GM19468 (cell line): ENCODE data around the gene CD200R1L.
A peak's percentile ranks its signal among the peaks of the same experiment; 100 is the strongest.

Experiments used
- ATAC-seq: cut with Tn5 transposase; IDR thresholded peaks from one replicate; pipeline ENCODE4 v1.9.1; 2021; ENCODE audit warnings: mild to moderate bottlenecking, moderate library complexity, moderate number of reproducible peaks; ENCODE audit not compliant: unreplicated experiment; ENCODE audit errors: extremely low read depth

CD200R1L gene

DNA sequence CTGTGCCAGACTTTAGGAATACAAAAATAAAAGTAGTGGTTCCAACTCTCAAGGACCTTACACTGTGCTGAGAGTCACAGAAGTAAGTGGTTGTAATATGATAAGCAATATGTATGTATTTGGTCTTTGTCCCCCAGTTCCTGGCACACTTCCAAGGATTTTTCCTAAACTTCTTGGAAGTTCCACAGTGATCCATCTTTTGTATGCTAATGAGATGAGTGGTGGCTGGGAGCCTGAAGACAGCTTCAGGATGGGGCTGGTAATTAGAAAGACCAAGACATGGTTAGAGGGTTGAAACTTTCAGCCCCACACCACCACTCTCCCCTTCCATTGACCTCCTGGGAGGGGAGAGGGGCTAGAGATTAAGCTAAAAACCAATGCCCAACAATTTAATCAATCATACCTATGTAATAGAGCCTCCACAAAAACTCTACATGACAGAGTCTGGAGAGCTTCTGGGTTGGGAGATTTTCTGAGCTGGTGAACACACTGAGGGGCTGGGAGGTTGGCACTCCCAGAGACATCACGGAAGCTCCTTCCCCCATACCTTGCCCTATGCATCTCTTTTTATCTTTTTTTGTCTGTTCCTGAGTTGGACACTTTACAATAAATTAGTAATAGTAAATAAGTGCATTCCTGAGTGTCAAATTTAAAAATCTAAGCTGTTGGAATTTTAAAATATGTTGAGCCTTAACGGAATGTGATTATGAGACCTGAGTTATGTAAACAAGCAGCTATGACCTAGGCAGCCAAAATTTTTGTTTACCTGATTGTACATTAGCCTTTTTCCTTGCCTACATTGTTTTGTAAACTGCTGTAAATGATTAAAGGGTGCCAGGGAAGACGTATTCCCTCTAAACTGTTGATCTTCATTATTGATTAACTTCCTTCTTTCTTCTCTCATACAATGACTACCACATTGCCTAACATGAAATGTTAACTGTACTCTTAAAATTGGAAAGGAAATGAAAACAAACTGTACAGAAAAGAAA lies 24.3 kb downstream of the CD200R1L start:
- no peak for ATAC-seq

- no peak for ATAC-seq
Measured at GRCh38 chr3:112818289-112818688, 28.4 kb downstream of the CD200R1L start.

DNA sequence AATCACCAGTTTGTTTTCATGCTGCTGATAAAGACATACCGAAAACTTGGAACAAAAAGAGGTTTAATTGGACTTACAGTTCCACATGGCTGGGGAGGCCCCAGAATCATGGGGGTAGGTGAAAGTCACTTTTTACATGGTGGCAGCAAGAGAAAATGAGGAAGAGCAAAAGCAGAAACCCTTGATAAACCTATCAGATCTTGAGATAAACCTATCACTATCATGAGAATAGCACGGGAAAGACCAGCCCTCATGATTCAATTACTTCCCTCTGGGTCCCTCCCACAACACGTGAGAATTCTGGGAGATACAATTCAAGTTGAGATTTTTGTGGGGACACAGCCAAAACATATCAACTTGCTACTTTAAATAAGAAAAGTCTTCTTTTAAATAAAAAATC lies 28.9 kb downstream of the CD200R1L start:
- ATAC-seq: no peak

DNA sequence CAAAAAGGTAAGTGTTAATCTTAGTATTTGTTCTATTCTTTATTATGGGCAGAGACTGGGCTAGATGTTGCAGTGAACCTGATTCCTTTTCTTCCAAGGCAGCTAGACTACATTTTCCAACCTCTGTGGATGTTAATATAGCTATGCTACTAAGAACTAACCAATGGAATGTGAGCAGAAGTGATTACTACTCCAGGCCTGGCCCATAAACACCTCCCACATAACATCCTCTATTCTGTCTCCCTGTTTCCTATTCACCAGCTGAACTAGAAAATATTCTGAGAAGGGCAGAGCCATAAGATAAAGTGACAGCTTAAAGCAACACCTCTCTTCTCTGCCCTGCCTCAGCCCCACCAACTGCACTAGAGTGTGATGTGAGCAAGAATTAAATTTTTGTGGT lies 29.4 kb downstream of the CD200R1L start:
- ATAC-seq: no peak

DNA sequence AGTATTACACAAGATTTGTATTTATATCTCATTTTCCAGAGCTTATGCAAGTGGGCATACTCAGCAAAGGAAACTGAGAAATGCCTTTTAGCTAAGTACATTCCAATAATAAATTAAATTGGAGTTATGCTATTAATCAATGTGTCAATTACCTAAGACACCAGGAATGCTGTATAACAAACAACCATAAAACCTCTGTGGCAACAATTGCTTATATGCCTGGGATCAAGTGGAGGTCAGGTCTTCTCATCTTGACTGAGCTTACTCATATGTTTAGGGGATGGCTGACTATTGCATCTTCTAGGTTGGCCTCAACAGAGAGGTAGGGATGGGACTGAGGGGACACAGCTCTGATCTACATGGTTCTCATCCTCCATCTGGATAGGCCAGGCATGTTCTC lies 30.7 kb downstream of the CD200R1L start:
- no peak for ATAC-seq

- no peak for ATAC-seq
Measured at GRCh38 chr3:112814266-112814665, 32.4 kb downstream of the CD200R1L start.

GRCh38 chr3:112813723-112814171 lies 32.9 kb downstream of the CD200R1L start:
- peak; percentile 35 for ATAC-seq

DNA sequence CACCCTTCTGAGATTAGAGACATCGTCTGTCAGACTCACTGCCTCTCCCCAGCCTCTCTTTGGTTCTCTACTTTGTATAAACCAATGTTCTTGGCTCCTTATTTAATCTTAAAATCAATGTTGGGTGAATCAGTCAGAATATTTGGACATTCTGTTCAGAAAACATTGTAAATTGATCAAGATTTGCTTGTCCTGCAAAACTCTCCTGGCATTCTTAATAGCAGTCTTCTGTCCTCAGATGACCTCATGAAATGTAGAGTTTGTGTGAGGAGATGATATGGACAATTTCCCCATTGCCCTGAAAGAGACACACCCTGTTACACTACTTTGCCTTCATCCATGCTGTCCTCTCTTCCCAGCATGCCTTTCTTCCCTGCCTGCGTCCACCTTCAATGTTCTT lies 33.6 kb downstream of the CD200R1L start:
- no peak for ATAC-seq

DNA sequence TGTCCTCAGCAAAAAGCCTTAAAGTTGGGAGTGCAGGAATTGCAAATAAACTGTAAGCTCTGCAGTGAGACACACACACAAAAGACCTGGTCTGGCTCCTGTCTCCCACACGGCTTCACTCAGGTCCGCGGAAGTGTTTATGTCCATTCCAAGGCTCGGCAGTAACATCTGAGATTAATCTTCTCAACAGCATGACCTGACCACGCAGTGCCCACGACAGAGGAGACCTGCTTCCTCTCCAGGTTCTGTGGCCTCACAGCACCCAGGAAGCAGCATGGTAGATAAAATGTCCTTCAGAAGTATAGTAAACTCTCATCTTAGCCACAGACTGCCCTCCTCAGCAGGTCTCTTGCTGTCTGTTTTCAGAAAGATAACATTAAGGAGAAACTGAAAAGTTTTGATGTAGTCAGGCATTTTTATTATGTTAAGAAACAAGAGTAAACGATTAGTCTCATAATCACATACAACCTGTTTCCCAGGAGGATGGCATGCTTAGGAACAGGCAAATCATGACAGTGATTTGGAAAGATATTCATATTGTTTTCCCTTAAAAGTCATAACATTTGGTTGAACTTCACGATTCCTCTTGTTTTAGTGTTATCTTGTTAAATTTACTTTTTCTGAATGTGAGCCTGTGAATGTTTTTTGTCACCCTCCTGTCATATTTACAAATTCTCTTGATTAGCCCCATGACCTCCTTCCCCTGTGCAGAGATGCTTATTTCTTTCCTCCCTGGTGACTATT lies 34.6 kb downstream of the CD200R1L start:
- ATAC-seq: no peak

- ATAC-seq: no peak
Measured at GRCh38 chr3:112811131-112811884, 35.4 kb downstream of the CD200R1L start.

DNA sequence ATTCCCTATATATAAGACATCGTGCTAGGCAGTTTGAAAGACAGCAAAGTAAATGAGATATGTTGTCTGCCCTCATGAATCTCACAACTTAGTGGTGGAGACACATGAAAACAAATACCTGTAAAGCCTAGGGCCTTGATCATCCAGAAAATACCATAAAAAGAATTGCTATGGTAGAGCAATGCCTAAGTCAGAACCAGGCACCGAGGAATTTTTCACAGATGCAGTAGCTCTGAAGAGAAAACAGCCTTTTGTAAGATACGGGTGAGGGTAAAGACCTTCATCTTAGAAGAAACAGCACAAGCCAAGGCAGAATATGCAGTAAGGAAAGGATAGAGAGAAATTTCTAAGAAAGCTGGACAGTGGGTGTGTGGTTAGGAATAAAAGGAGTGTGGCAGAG lies 36.1 kb downstream of the CD200R1L start:
- no peak for ATAC-seq

- no peak for ATAC-seq
Measured at GRCh38 chr3:112808136-112808535, 38.5 kb downstream of the CD200R1L start.

- no peak for ATAC-seq
Measured at GRCh38 chr3:112807685-112808084, 39.0 kb downstream of the CD200R1L start.

DNA sequence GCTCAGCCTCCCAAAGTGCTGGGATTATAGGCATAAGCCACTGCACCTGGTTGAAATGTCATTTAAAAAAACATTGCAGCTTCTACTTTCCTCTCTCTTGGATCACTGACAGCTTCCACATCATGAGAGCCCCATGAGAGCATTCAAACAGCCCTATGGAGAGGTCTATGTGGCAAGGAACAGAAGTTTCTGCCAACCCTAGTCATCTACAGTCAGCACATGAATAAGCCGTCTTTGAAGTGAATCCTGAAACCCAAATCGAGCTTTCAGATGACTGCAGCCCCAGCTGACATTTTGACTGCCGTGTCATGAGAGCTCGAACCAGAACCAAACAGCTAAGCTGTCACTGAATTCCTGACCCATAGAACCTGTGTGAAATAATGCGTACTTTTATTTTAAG lies 39.8 kb downstream of the CD200R1L start:
- ATAC-seq: no peak

DNA sequence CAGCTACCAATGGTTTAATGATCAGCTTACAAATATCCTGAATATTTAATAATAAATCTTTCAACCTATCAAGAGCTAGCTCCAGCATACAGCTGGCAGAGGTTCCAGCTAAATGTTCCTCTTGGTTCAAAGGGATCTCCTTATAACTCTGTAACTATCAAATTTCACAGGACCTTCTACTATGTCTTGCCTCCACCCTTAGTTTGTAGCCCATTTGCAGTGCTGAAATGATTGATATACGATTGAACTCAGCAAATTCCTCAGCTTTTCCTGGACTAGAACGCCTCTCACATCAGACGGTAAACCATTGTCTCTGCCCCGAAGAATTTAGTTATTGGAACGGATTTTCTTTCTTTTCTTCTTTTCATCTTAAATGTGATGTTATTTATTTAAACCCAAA lies 41.5 kb downstream of the CD200R1L start:
- no peak for ATAC-seq

DNA sequence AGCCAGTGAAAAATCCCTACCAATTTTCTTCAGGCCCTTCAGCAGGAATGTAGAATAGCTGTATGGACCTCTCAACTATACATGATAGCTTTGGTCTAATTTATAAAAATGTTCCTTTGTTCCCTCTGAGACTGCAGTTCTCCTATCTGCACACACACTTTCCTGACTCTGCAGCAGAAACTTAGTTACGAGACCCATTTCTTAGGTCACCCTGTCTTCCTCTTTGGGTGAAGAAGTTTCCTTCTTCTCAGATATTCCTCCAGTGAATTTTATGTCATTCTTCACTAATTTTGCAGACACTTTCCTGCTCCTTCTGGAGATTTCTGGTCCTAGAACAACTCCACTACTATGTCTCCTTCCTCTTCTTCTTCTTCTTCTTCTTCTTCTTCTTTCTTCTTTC lies 42.6 kb downstream of the CD200R1L start:
- ATAC-seq: no peak

DNA sequence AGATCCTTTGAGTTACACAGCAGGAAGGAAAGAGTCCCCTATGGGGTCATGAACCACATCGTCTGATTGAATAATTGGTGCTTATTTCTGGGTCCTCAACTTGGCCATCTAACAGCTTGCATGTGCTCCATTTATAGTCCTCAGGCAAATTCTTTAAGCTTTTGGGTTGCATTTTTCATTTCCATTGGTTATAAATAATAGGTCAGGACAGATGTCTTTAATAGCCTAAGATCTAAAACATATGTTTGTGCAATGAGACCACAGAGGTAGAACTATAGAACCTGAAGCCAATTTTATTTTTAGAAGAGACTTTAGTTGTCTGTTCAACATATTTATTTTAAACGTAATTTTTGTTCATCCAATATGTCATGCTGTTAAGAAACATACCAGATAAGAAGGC lies 43.2 kb downstream of the CD200R1L start:
- ATAC-seq: no peak

GRCh38 chr3:112802338-112802737 lies 44.3 kb downstream of the CD200R1L start:
- ATAC-seq: no peak

GRCh38 chr3:112799946-112800345 lies 46.7 kb downstream of the CD200R1L start:
- ATAC-seq: no peak

GRCh38 chr3:112794622-112795172 lies 52.0 kb downstream of the CD200R1L start:
- ATAC-seq: no peak
